HepG2 (cell line): ENCODE data around the gene PPP2R5D. TPM values are rescaled to one million over a fixed set of nuclear protein-coding genes. Genes with fewer than 3 reads are reported as not detected.
A peak's percentile ranks its signal among the peaks of the same experiment; 100 is the strongest.

ENCODE experiments used
- ARNT ChIP-seq: fragments of 450-650 bp; IDR thresholded peaks from 2 replicates; pipeline ENCODE4 v1.6.1; 2017
- CCAR2 ChIP-seq: fragments of 200-400 bp; formaldehyde crosslinking; optimal IDR thresholded peaks from 2 replicates; pipeline ENCODE3; 2018; ENCODE audit warnings: low read depth, mild to moderate bottlenecking, low read length, moderate library complexity
- CREB1 ChIP-seq, 2 experiments: fragments of 450-650 bp in 1 of 2; IDR thresholded peaks; 2 replicates each; pipeline ENCODE4 v1.6.1; 2016 to 2017; ENCODE audit warnings: control low read depth in 1 of 2, mild to moderate bottlenecking in 1 of 2, missing compliant biosample characterization in 1 of 2, missing genetic modification characterization in 1 of 2
- FOSL1 ChIP-seq: sonication (generic); formaldehyde crosslinking; IDR thresholded peaks from 2 replicates; pipeline ENCODE4 v1.9.0; 2021; ENCODE audit warnings: missing genetic modification reagents, borderline replicate concordance
- FOXP1 ChIP-seq, 2 experiments: fragments of 450-650 bp in 1 of 2; IDR thresholded peaks; 2 replicates each; pipeline ENCODE4 v1.6.1; 2017 to 2018; ENCODE audit warnings: antibody characterized with exemption in 1 of 2
- HMG20A ChIP-seq: IDR thresholded peaks from 2 replicates; pipeline ENCODE4 v1.6.1; 2016; ENCODE audit warnings: borderline replicate concordance
- KAT7 ChIP-seq: IDR thresholded peaks from 2 replicates; pipeline ENCODE4 v1.6.1; 2018; ENCODE audit warnings: borderline replicate concordance, missing compliant biosample characterization
- NCOR1 ChIP-seq: fragments of 200-600 bp; sonication (generic); IDR thresholded peaks from 2 replicates; pipeline ENCODE4 v1.7.0; 2017; ENCODE audit warnings: antibody characterized with exemption, low read length, borderline replicate concordance
- SAFB2 ChIP-seq: sonication (generic); formaldehyde crosslinking; IDR thresholded peaks from 2 replicates; pipeline ENCODE4 v1.5.1; 2020; ENCODE audit warnings: missing genetic modification reagents, low read depth, mild to moderate bottlenecking, borderline replicate concordance
- SIN3B ChIP-seq: fragments of 150-350 bp; IDR thresholded peaks from 2 replicates; pipeline ENCODE4 v1.6.1; 2014; ENCODE audit warnings: low read length
- SMARCE1 ChIP-seq: fragments of 450-650 bp; IDR thresholded peaks from 2 replicates; pipeline ENCODE4 v1.6.1; 2017; ENCODE audit warnings: borderline replicate concordance
- SP1 ChIP-seq, 2 experiments: fragments of 450-650 bp in 1 of 2; sonication (generic) in 1 of 2; formaldehyde crosslinking in 1 of 2; IDR thresholded peaks; 2 replicates each; pipeline versions ENCODE4 v1.4.0 to v1.6.1; 2016 to 2020; ENCODE audit warnings: missing genetic modification reagents in 1 of 2
- THAP11 ChIP-seq: IDR thresholded peaks from 2 replicates; pipeline ENCODE4 v1.6.1; 2016; ENCODE audit warnings: missing biosample characterization, missing genetic modification reagents
- TOE1 ChIP-seq: sonication (generic); formaldehyde crosslinking; IDR thresholded peaks from 2 replicates; pipeline ENCODE4 v1.4.0; 2020; ENCODE audit warnings: mild to moderate bottlenecking, missing genetic modification reagents
- ZBTB7B ChIP-seq: sonication (generic); formaldehyde crosslinking; IDR thresholded peaks from 2 replicates; pipeline ENCODE4 v1.4.0; 2020; ENCODE audit warnings: missing genetic modification reagents
- ZNF264 ChIP-seq: sonication (generic); formaldehyde crosslinking; IDR thresholded peaks from 2 replicates; pipeline ENCODE4 v1.4.0; 2020; ENCODE audit warnings: missing genetic modification reagents
- ZNF496 ChIP-seq: sonication (generic); formaldehyde crosslinking; IDR thresholded peaks from 2 replicates; pipeline ENCODE4 v1.8.1; 2023; ENCODE audit warnings: mild to moderate bottlenecking, moderate library complexity, missing genetic modification reagents; ENCODE audit not compliant: insufficient replicate concordance
- ZNF530 ChIP-seq: sonication (generic); formaldehyde crosslinking; IDR thresholded peaks from 2 replicates; pipeline ENCODE4 v1.5.0; 2020; ENCODE audit warnings: low read depth, mild to moderate bottlenecking, missing genetic modification reagents
- ZNF749 ChIP-seq: sonication (generic); formaldehyde crosslinking; IDR thresholded peaks from 2 replicates; pipeline ENCODE4 v1.8.0; 2022; ENCODE audit warnings: mild to moderate bottlenecking, missing genetic modification reagents, moderate library complexity, borderline replicate concordance
- ZNF777 ChIP-seq: sonication (generic); formaldehyde crosslinking; IDR thresholded peaks from 2 replicates; pipeline ENCODE4 v1.4.0; 2020; ENCODE audit warnings: missing genetic modification reagents
- ZSCAN29 ChIP-seq: sonication (generic); formaldehyde crosslinking; conservative IDR thresholded peaks from 2 replicates; pipeline ENCODE4 v1.4.0; 2020; ENCODE audit warnings: mild to moderate bottlenecking, missing genetic modification reagents
- polyA plus RNA-seq, 8 experiments: library from polyadenylated mRNA; depleted of rRNA in 3 of 8; stranded (reverse) in 7 of 8; unstranded in 1 of 8; fragments of >200 nt; fragmentation: Illumina TruSeq in 4 of 8; extraction: Trizol in 4 of 8; gene quantifications; 2 replicates each; pipeline versions ENCODE4 v1.2.1 to v1.2.3, GENCODE V29; 2011 to 2016; ENCODE audit warnings: low read depth in 4 of 8, missing spikeins in 1 of 8, mixed read lengths in 1 of 8; ENCODE audit not compliant: insufficient read depth in 1 of 8
- total RNA-seq, 5 experiments: library from RNA; depleted of rRNA; stranded (reverse); fragments of >200 nt; fragmentation: Illumina TruSeq; extraction: Trizol; gene quantifications; 2 replicates each; pipeline ENCODE4 v1.2.3, GENCODE V29; 2016; ENCODE audit warnings: low read depth in 1 of 5
- TF ChIP-seq, protein P1 (sequence below): sonication (generic); formaldehyde crosslinking; IDR thresholded peaks from 2 replicates; pipeline ENCODE4 v1.4.0; 2020; ENCODE audit warnings: missing genetic modification reagents
- TF ChIP-seq, protein P2 (sequence below): sonication (generic); formaldehyde crosslinking; IDR thresholded peaks from 2 replicates; pipeline ENCODE4 v1.4.0; 2020; ENCODE audit warnings: missing genetic modification reagents
- TF ChIP-seq, protein P3 (sequence below): sonication (generic); formaldehyde crosslinking; IDR thresholded peaks from 2 replicates; pipeline ENCODE4 v1.9.0; 2021; ENCODE audit warnings: missing genetic modification reagents, borderline replicate concordance

The PPP2R5D gene
- total and polyA plus RNA-seq, 2 of the 13 experiments (the other 11 are each of a cell fraction or from before 2014, with no cell fraction given), result 53.7 to 60.4 TPM

DNA sequence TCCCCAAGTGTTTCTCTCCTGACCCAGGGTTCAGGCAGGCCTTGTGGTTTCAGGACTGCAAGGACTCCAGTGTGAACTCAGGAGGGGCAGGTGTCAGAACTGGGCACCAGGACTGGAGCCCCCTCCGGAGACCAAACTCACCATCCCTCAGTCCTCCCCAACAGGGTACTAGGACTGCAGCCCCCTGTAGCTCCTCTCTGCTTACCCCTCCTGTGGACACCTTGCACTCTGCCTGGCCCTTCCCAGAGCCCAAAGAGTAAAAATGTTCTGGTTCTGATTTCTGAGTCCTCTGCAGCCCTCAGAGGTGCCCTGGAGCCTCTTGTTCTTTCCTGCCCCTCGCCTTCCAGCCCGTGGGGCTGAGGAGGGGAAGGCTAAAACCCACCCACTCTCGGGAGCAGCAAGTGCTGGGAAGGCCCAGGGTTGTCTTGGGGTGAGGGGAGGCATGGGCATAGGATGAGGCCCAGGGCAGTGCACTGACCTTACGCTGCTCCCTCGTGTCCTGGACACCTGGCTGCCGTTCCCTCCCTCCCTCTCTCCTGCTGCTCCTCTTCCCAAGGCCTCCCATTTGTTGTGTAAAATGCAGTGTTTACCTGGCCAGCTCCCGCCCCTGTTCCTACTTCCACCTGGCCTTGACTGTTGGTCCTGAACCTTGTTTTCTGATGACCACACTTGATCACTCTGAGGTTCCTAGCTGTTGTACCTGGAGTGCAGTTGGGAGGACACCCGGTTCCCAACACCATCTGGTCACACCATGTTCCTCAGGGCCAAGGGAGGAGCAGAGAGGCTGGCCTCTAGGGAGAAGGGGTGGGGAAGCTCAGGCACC is 45.2 kb upstream of the PPP2R5D start (continued):
- TF ChIP-seq SIN3B (no peak), FOSL1 (CRISPR knock-in tag) (no peak), KAT7 (CRISPR knock-in tag) (no peak), ZNF264 (no peak; the same call in 1 of the 2 replicates), ZNF777 (CRISPR knock-in tag) (no peak), ZBTB7B (CRISPR knock-in tag) (peak; percentile 77; the same call in 1 of the 2 replicates), CREB1 (IDR thresholded peaks at IDR 0.05) (0 out of 2 replicates have a peak, but pooled peaks have one; percentile 15), CREB1 (CRISPR knock-in tag; IDR thresholded peaks at IDR 0.05) (no peak; the same call in 1 of the 2 replicates), CCAR2 (no peak), ZNF530 (CRISPR knock-in tag) (no peak), NCOR1 (peak; percentile 81; the same call in 1 of the 2 replicates), ZSCAN29 (peak; percentile 89), TOE1 (CRISPR knock-in tag) (no peak), ZNF496 (no peak), ZNF749 (CRISPR knock-in tag) (peak; percentile 63; the same call in 1 of the 2 replicates), SAFB2 (CRISPR knock-in tag) (peak; percentile 71; the same call in 1 of the 2 replicates), FOXP1 (IDR thresholded peaks at IDR 0.05) (peak; percentile 94), FOXP1 (CRISPR knock-in tag; IDR thresholded peaks at IDR 0.05) (peak; percentile 97), SP1 (IDR thresholded peaks at IDR 0.05) (no peak), SP1 (CRISPR knock-in tag; IDR thresholded peaks at IDR 0.05) (peak; percentile 28; the same call in 1 of the 2 replicates), THAP11 (no peak), ARNT (no peak), HMG20A (CRISPR knock-in tag) (peak; percentile 54; the same call in 1 of the 2 replicates), SMARCE1 (no peak)
- TF ChIP-seq, protein P1, sequence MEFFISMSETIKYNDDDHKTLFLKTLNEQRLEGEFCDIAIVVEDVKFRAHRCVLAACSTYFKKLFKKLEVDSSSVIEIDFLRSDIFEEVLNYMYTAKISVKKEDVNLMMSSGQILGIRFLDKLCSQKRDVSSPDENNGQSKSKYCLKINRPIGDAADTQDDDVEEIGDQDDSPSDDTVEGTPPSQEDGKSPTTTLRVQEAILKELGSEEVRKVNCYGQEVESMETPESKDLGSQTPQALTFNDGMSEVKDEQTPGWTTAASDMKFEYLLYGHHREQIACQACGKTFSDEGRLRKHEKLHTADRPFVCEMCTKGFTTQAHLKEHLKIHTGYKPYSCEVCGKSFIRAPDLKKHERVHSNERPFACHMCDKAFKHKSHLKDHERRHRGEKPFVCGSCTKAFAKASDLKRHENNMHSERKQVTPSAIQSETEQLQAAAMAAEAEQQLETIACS (CRISPR knock-in tag), result 0 out of 2 replicates have a peak, but pooled peaks have one; percentile 17
- TF ChIP-seq, protein P2, sequence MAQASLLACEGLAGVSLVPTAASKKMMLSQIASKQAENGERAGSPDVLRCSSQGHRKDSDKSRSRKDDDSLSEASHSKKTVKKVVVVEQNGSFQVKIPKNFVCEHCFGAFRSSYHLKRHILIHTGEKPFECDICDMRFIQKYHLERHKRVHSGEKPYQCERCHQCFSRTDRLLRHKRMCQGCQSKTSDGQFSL (CRISPR knock-in tag), result no peak
- TF ChIP-seq, protein P3, sequence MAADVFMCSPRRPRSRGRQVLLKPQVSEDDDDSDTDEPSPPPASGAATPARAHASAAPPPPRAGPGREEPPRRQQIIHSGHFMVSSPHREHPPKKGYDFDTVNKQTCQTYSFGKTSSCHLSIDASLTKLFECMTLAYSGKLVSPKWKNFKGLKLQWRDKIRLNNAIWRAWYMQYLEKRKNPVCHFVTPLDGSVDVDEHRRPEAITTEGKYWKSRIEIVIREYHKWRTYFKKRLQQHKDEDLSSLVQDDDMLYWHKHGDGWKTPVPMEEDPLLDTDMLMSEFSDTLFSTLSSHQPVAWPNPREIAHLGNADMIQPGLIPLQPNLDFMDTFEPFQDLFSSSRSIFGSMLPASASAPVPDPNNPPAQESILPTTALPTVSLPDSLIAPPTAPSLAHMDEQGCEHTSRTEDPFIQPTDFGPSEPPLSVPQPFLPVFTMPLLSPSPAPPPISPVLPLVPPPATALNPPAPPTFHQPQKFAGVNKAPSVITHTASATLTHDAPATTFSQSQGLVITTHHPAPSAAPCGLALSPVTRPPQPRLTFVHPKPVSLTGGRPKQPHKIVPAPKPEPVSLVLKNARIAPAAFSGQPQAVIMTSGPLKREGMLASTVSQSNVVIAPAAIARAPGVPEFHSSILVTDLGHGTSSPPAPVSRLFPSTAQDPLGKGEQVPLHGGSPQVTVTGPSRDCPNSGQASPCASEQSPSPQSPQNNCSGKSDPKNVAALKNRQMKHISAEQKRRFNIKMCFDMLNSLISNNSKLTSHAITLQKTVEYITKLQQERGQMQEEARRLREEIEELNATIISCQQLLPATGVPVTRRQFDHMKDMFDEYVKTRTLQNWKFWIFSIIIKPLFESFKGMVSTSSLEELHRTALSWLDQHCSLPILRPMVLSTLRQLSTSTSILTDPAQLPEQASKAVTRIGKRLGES (CRISPR knock-in tag), result no peak
